Natural killer cell (primary cell): ENCODE data around the gene GATAD2A. TPM values are rescaled to one million over a fixed set of nuclear protein-coding genes. Genes with fewer than 3 reads are reported as not detected.
A peak's percentile ranks its signal among the peaks of the same experiment; 100 is the strongest.

Source experiments
- ATAC-seq, 3 donors: fragments of 150-1000 bp in 2 of 3; fragments of 200-7000 bp in 1 of 3; cut with Tn5 transposase; 1 replicate in 1 of 3; 2 replicates in 2 of 3; pipeline ENCODE4 v1.10.0; 2021; ENCODE audit warnings: mild to moderate bottlenecking in 2 of 3, moderate library complexity in 2 of 3
- DNase-seq, 2 donors: peaks; one replicate each; pipeline versions ENCODE4 v3.0.0 to v3.0.0-alpha.2; 2013 to 2021; ENCODE audit warnings: mixed read lengths in 1 of 2
- H3K27ac ChIP-seq: one replicate; pipeline ENCODE4 v1.5.1; 2013; ENCODE audit warnings: mild to moderate bottlenecking, low read length
- H3K27me3 ChIP-seq: one replicate; pipeline ENCODE4 v1.6.1; 2013; ENCODE audit warnings: low read length; ENCODE audit not compliant: control insufficient read depth, insufficient read depth
- H3K36me3 ChIP-seq: one replicate; pipeline ENCODE4 v1.6.1; 2013; ENCODE audit warnings: low read length; ENCODE audit not compliant: control insufficient read depth, insufficient read depth
- H3K4me1 ChIP-seq: one replicate; pipeline ENCODE4 v1.6.1; 2013; ENCODE audit warnings: low read length; ENCODE audit not compliant: control insufficient read depth, insufficient read depth
- H3K4me3 ChIP-seq: one replicate; pipeline ENCODE4 v1.5.1; 2013; ENCODE audit warnings: low read length
- H3K9me3 ChIP-seq: one replicate; pipeline ENCODE4 v1.6.1; 2013; ENCODE audit warnings: low read length; ENCODE audit not compliant: control insufficient read depth, insufficient read depth
- H3K27ac Mint-ChIP-seq, 2 donors: one replicate each; pipeline ENCODE4 v1.8.0; 2022; ENCODE audit warnings: mild to moderate bottlenecking in 2 of 2, mixed read lengths in 2 of 2, moderate library complexity in 1 of 2
- H3K27me3 Mint-ChIP-seq, 2 donors: one replicate each; pipeline ENCODE4 v1.8.0; 2022; ENCODE audit warnings: low read depth in 2 of 2, mixed read lengths in 2 of 2
- H3K36me3 Mint-ChIP-seq: one replicate; pipeline ENCODE4 v1.8.0; 2022; ENCODE audit warnings: mixed read lengths
- H3K4me1 Mint-ChIP-seq, 2 donors: one replicate each; pipeline ENCODE4 v1.8.0; 2022; ENCODE audit warnings: mixed read lengths in 2 of 2
- H3K4me3 Mint-ChIP-seq: one replicate; pipeline ENCODE4 v1.8.0; 2022; ENCODE audit warnings: mild to moderate bottlenecking, moderate library complexity, mixed read lengths
- H3K9me3 Mint-ChIP-seq, 2 donors: one replicate each; pipeline ENCODE4 v1.8.0; 2022; ENCODE audit warnings: mixed read lengths in 2 of 2
- CTCF ChIP-seq: fragments of 200-600 bp; IDR thresholded peaks from one replicate; pipeline ENCODE4 v1.8.0; 2022; ENCODE audit warnings: antibody characterized with exemption
- WGBS: methylation state at CpG from one replicate; pipeline ENCODE4 v1.1.7; 2013; ENCODE audit warnings: missing lambda C conversion rate; ENCODE audit not compliant: insufficient coverage; 5-methylcytosine and 5-hydroxymethylcytosine counted together
- intact Hi-C: fragments of 100-400 bp; cut with micrococcal nuclease; formaldehyde crosslinking; loops from one replicate; pipeline ENCODE4 v1.14.2; 2022
- total RNA-seq, 4 donors: library from RNA; stranded (reverse); fragments of 120-200 nt in 1 of 4; gene quantifications; one replicate each; pipeline versions ENCODE4 v1.2.3 to v1.2.4, GENCODE V29; 2013 to 2022

GATAD2A gene
- total RNA-seq, 3 donors from 2014 or later (not counting 1 experiment from before 2014, with no cell fraction given), result 209 to 232 (median 230) TPM

- ATAC-seq, result no peak
- no peaks in the 10 kb centered on the region for H3K36me3 ChIP-seq
- Mint-ChIP-seq H3K4me1 (peaks cover 68 to 79% of the 10 kb centered on the region in 2 donors), H3K27ac (peak overlapping the region; percentile 84 to 86), H3K9me3 (no peaks in the 10 kb centered on the region), H3K27me3 (no peaks in the 10 kb centered on the region), H3K36me3 (no peaks in the 10 kb centered on the region), H3K4me3 (no peak overlapping the region)
- H3K4me3 ChIP-seq, result no peak overlapping the region
- 98% methylated on average over 9 of the region's 10 CpGs for WGBS
- no peak for DNase-seq
- intact Hi-C loops, result no loop called here
- H3K27me3 ChIP-seq, result no peaks in the 10 kb centered on the region
- peaks cover 75% of the 10 kb centered on the region for H3K4me1 ChIP-seq
- no peak for TF ChIP-seq CTCF
- H3K9me3 ChIP-seq, result no peaks in the 10 kb centered on the region
- no peak overlapping the region for H3K27ac ChIP-seq
These were observed 23.3 kb downstream of the GATAD2A start for GRCh38 chr19:19428746-19429145.

GRCh38 chr19:19429361-19429760 lies 23.9 kb downstream of the GATAD2A start:
- Histone ChIP-seq H3K27me3 (no peaks in the 10 kb centered on the region), H3K4me3 (no peak overlapping the region), H3K4me1 (peaks cover 74% of the 10 kb centered on the region), H3K9me3 (no peaks in the 10 kb centered on the region), H3K36me3 (no peaks in the 10 kb centered on the region), H3K27ac (no peak overlapping the region)
- Mint-ChIP-seq H3K27ac (peak overlapping the region; percentile 84 to 86), H3K4me3 (no peak overlapping the region), H3K4me1 (peaks cover 74 to 85% of the 10 kb centered on the region in 2 donors), H3K27me3 (no peaks in the 10 kb centered on the region), H3K9me3 (no peaks in the 10 kb centered on the region), H3K36me3 (no peaks in the 10 kb centered on the region)
- 91% methylated on average over 12 of the region's 12 CpGs for WGBS
- ATAC-seq, result no peak
- DNase-seq, result no peak
- intact Hi-C loops, result no loop called here
- TF ChIP-seq CTCF, result no peak

DNA sequence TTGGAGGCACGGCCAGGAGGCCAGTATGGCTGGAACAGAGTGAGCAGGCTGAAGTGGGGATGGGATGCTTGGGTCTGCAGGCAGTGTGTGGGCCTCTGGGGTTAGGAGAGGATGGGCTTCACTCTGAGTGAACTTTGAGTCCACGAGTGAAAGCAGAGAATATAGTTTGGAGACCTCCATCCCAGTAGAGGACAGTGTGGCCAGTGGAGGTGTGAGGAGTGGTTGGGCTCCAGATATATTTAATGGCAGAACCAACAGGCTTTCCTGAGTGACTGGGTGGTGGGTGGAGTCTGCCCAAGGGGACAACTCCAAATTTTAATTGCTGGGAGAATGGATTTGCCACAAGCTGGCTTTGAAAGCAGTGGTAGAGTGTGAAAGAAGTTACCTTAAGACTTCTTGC lies 27.3 kb downstream of the GATAD2A start:
- intact Hi-C loops, result no loop called here
- Histone ChIP-seq H3K27ac (no peak overlapping the region), H3K4me1 (peaks cover 61% of the 10 kb centered on the region)

More for the DNA sequence above, 27.3 kb downstream of the GATAD2A start:
- H3K4me3 Mint-ChIP-seq, result no peak overlapping the region
- Histone ChIP-seq H3K9me3 (no peaks in the 10 kb centered on the region), H3K27me3 (no peaks in the 10 kb centered on the region), H3K4me3 (no peak overlapping the region), H3K36me3 (peaks cover 3% of the 10 kb centered on the region)
- peak overlapping the region; percentile 55 to 81 for H3K27ac Mint-ChIP-seq
- 83% methylated on average over 2 of the region's 2 CpGs for WGBS
- TF ChIP-seq CTCF, result no peak
- peaks cover 59 to 74% of the 10 kb centered on the region in 2 donors for H3K4me1 Mint-ChIP-seq
- DNase-seq (no peak), ATAC-seq (no peak)
- H3K9me3 Mint-ChIP-seq, result no peaks in the 10 kb centered on the region
- H3K27me3 Mint-ChIP-seq, result no peaks in the 10 kb centered on the region
- H3K36me3 Mint-ChIP-seq, result no peaks in the 10 kb centered on the region
